GM19324 (cell line): ENCODE data around the gene ZFPM1.
"Not testable (repeated sequence)": the region's sequence is repeated elsewhere in the genome, so short reads cannot be mapped to it uniquely, and the experiment has no call there.

Source experiments
- ATAC-seq: cut with Tn5 transposase; IDR thresholded peaks from one replicate; pipeline ENCODE4 v1.9.1; 2021; ENCODE audit warnings: mild to moderate bottlenecking, moderate library complexity; ENCODE audit not compliant: unreplicated experiment, low FRiP score

The ZFPM1 gene

DNA sequence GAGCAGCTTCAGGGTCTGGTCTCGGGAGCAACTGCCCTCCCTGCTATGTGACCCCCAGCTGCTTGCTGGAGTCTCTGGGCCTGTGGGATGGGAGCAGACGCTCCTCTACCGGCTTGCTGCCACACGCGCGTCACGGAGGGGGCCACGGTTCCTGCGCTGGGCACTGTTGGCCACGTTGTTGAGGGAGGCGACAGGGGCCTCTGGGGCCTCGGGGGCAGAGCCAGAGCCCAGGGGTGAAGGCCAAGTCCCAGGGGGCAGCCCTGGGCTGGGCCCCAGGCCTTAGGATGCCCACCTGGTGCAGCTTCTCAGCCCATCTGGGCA, 56.6 kb downstream of the ZFPM1 start:
- ATAC-seq = no peak

DNA sequence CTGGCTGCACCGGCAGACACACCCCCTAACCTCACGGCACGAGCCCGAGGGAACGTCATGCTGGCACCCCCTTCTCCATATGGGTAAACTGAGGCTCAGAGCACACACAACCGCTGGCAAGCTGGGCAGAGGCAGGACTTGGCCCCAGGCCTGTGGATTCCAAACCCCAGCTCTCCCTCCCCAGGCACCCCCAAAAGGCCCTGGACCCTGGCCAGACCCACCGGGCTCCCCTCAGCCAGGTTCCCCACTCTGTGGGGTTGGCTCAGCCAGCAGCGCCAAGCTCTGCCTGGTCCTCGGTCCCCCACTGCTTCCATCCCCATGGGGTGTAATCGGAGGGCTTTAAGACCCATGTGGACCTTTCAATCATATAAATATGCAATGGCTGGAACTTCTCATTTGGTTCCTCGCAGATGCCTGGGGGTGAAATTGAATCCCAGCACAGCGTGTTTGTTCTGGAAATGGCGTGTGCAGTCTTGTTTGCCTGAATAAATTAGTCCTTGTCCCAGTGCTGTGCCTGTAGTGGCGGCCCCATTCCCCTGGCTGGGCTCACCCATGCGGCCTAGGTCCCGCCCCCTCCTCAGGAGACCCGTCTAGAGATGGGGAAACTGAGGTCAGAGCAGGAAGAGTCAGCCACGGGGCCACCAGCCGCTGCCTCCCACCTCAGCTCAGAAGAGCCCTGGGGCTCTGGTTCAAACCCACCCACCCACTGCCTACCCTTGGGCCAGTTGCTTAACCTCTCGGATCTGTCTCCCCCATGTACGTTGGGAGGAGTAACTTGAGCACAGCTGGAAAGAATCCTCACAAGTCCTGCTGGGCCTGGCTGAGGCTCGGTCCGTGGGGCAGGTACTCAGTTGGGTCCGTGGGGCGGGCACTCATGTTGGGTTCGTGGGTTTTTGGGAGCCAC, 57.3 kb downstream of the ZFPM1 start:
- ATAC-seq = no peak

DNA sequence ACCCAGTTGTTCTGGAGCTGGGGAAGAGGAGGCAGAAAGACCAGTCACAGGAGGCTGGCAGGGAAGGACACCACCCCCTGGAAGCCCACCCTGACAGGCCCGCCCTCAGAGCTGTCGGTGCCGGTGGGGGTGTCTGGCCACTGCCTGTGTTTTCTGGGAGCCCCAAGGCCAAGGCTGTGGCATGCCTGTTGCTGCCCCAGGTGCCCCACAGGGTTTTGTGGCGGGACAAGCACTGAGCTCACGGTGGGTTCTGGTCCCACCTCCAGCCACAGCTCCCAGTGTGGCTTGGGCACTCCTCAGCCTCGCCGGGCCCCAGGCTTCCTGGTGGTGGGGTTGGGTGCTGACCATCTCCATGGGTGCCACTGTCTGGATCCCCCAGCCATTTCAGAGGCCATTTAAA, 58.0 kb downstream of the ZFPM1 start:
- ATAC-seq = no peak

DNA sequence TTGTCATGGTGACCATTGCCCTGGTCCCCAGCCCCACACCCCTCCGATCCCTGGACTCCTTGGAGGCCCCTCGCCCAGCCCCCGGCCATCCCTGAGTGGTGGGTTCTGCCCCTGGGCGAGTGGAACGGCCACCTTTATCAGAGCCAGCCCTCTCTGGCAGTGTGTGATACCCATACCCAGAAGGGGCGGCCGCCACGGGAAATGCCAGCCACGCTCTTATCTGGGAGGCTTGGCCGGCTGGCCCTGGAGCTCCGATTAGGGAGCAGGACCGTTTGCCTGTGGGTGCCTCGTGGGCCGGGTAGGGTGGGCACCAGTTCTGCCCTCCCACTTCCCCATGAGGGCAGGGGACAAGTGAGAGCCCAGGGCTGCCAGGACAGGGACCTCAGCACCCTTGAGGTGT, 58.8 kb downstream of the ZFPM1 start:
- ATAC-seq = no peak

DNA sequence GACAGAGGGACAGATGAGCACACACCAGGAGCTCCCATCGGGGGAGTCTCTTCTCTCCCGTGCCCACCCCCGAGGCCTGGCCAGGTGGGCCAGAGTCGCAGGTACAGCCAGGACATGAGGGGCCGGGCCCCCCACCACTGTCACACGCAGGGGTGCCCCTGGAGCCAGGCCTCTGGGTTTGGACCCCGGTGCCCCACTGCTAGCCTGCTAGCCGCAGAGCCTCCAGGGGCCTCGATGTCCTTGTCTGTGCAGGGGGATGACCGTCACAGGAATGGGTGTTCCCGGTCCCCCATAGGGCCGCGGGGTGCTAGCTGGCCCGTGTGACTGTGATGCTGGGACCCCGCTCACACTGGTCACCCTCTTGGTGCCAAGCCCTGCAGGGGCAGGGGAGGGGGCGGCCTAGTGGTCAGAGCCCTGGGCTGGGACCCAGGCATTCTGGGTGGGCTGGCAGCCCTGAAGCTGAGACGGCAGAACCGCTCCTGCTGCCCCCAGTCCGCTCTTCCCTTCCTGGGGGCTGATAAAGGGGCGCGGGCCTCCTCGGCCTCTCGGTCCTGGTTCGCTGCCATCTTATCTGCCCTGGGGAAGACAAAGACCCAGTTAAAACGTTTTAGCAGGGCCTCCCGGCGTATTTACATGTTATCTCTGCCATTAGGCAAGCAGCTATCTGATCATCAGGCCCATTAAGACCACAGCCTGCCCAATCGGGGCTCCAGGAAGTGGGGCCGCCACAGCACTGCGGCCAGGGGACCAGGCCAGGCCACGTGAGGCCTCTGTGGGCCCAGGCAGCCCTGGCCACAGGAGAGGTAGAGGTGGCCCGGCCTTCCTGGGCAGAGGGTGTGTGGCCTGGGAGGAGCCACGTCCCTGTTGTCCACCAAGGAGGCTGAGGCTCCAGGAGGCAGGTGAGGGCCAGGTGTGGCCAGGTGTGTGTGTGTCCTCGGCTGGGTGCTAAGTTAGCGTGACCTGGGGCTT, 59.9 kb downstream of the ZFPM1 start:
- no peak for ATAC-seq

DNA sequence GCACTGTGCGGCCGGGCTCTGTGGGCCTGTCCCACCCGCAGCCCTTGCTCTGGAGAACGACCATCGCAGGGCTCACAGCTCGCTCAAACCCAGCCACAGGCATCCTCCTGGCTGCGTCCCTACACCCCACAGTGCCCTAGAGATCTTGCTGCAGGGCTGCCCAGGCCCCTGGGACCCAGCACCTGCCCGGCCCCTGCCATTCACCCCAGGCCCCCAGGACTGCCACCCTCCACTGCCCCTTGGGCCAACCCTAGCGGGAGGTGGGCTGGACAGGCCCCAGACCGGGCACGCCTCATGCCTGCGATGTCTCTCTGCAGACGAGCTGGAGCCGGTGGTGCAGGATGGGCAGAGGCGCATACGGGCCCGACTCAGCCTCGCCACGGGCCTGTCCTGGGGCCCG, 61.0 kb downstream of the ZFPM1 start:
- ATAC-seq = no peak

DNA sequence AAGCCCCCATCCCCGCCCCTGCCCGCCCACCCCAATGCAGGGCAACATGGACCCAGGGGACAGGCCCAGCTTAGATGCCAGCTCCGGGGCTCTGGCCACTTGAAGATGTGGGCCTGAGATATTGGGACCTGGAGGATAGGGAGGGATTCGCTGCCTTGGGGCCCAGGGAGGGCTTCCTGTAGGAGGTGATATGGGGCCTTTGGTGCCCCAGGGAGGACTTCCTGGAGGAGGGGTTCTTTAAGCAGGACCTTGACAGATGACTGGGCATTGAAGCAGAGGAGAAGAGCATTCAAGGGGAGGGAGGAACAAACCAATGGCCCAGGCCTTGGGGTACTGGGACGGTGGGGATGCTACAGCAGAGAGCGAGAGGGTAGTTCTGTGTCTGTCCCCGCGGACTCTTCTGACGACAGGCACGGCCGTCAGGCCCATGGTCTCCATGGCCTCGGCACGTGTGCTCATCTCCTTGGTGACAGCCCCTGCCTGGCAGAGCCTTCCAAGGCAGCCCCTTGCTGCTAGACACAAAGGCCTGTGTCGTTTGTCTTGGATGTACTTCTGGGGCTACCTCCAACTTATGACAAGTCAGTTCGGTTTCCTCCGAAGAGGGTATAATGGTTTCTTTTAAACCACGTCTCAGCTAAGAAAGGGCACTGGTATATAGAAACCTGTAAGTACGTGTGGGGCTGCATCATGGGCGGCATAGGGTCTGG, 61.6 kb downstream of the ZFPM1 start:
- no peak for ATAC-seq

DNA sequence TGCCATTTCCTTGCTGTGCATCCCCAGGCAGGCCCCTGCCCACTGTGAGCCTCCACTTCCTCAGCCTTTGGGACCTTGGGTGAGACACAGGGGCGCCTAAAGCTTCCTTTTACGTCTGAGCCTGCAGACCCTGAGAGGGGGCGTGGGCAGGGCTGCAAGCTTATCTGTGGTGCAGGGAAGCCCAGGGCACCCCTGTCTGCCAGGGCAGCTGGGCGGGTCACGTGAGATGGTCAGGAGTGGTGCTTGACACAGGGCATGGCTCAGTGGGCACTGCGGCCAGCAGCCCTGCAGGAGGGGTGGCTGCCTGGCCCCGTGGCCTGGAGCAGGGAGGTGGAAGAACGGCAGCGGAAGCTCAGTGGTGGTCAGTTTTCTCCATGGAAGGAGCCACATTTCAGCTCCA, 62.3 kb downstream of the ZFPM1 start:
- ATAC-seq = no peak

DNA sequence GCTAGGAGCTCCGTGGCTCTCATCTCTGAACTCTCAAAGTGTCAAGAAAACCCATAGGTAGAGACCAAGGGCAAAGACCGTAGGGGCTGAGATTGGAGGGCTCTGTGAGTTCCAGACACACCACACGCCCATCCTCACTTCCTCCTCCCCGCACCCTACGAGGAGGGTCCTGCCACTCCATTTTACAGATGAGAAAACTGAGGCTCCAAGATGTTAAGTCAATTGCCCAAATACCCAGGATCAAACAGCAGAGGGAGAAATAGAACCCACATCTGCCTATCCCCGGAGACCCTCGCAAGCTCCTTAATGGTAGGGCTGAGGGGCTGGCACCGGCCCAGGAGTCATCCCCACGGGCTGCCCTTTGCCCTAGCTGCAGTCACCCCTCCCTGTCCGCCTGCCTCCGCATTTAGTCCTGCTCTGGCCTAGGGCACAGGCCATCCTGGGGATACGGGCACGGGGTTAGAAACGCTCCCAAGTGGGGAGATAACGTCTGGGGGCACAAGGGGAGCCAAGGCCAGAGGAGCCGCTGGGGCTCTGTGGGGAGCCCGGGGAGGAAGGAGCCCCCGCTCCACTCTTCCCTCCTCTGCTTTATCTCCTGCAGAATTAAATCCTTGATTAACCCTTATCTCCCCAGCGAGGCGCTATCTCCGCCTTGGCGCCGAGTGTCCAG, 63.0 kb downstream of the ZFPM1 start:
- ATAC-seq = no peak

DNA sequence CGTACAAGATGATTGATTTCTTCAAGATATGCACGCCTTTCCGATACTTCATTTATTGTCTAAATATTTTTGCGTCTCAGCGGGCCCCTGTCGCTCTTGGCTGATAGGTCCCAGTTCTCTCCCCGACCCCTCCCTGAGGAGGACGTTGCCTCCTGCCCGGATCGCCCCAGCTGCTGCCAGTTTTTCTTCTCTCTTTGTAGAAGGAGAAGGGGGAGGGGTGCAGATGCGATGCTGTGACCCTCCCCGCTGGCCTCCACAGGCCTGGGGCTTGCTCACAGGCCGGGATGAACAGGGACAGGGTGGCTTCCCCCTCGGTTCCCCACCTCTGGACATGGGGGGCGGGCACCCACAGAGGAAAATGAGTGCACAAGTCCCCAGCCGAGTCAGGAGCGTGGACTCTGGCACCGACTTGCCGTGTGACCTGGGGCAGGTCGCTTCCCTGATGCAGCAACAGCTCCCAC, 63.6 kb downstream of the ZFPM1 start:
- no peak for ATAC-seq

DNA sequence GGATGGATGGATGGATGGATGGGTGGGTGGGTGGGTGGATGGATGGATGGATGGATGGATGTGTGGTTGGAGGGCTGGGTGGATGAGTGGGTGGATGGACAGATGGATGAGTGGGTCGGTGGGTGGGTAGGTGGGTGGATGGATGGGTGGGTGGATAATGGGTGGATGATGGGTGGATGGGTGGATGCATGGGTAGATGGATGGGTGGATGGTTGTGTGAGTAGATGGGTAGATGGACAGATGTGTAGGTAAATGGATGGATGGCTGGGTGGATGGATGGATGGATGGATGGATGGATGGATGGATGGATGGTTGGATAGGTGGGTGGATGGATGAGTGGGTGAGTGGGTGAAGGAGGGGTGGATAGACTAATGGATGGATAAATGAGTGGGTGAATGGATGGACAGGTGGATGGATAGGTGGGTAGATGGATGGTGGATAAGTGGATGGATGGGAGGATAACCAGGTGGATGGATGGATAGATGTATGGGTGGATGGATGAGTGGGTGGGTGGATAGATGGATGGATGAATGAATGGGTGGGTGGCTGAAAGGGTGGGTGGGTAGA, 64.2 kb downstream of the ZFPM1 start:
- not testable (repeated sequence) for ATAC-seq

DNA sequence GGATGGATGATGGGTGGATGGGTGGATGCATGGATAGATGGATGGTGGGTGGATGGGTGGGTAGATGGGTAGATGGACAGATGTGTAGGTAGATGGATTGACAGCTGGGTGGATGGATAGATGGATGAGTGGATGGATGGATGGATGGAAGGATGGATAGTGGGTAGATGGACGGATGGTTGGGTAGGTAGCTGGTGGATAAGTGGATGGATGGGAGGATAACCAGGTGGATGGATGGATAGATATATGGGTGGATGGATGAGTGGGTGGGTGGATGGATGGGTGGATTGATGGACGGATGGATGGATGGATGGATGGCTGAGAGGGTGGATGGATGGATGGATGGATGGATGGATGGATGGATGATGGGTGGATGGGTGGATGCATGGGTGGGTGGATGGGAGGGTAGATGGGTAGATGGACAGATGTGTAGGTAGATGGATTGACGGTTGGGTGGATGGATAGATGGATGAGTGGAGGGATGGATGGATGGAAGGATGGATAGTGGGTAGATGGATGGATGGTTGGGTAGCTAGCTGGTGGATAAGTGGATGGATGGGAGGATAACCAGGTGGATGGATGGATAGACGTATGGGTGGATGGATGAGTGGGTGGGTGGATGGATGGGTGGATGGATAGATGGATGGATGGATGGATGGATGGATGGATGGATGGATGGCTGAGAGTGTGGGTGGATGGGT, 65.5 kb downstream of the ZFPM1 start:
- not testable (repeated sequence) for ATAC-seq

DNA sequence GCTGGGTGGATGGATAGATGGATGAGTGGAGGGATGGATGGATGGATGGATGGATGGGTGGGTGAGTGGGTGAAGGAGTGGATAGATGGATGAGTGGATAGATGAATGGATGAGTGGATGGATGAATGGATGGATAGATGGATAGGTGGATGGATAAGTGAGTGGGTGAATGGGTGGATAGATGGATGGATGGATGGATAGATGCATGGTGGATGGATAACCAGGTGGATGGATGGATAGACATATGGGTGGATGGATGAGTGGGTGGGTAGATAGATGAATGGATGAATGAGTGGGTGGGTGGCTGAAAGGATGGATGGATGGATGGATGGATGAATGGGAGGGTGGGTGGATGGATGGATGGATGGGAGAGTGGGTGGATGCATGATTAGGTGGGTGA, 66.2 kb downstream of the ZFPM1 start:
- ATAC-seq = no peak

DNA sequence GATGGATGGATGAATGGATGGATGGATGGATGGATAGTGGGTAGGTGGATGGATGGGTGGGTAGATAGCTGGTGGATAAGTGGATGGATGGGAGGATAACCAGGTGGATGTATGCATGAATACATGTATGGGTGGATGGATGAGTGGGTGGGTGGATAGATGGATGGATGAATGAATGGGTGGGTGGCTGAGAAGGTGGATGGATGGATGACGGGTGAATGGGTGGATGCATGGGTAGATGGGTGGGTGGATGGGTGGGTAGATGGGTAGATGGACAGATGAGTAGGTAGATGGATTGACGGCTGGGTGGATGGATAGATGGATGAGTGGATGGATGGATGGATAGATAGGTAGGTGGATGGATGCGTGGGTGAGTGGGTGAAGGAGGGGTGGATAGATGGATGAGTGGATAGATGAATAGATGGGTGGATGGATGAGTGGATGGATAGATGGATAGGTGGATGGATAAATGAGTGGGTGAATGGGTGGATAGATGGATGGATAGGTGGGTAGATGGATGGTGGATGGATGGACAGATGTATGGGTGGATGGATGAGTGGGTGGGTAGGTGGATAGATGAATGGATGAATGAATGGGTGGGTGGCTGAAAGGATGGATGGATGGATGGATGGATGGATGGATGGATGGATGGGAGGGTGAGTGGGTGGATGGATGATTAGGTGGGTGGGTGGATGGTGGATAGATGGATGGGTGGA, 67.0 kb downstream of the ZFPM1 start:
- no peak for ATAC-seq

DNA sequence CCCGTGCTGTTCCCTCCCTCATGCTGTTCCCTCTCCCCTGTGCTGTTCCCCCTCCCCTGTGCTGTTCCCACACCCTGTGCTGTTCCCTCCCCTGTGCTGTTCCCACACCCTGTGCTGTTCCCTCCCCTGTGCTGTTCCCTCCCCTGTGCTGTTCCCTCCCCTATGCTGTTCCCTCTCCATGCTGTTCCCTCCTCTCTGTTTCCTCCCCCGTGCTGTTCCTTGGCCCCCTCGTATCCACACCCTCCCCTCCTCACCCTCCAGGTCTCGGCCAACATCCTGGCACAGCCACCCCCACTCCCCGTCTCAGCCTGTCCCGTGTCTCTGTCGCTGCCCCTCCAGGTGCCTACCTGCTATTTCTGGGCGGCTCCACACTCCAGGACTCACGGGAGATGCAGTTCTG, 68.6 kb downstream of the ZFPM1 start:
- ATAC-seq = no peak

DNA sequence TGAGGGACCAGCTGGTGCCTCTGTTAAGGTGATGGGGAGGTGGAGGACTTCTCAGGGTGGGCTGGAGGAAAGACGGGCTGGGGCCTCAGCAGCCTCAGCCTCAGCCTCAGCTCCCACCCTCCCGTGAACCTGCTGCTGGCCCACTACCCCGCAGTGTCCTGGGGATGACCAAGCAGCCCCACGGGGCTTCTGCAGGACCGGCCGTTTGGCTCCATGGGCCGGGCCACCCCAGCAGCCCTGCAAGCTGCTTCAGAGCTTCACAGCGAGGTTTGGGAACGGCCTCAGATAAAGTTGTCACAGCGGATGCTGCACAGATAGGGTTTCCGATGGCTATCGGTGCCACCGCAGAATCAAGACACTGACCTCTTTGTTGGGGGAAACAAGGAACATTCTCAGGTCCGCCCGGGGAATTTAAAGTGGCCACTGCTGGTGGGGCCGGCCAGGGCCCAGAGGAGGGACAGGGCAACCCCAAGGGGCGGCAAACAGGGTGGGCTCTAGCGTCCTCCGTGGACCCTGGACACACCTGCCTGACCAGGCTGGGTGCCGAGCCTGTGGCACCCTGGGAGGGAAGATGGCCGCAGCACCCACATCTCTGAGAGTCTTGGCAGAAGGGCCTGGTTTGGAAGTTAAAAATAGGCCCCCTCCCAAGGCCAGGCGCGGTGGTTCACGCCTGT, 69.3 kb downstream of the ZFPM1 start:
- no peak for ATAC-seq

DNA sequence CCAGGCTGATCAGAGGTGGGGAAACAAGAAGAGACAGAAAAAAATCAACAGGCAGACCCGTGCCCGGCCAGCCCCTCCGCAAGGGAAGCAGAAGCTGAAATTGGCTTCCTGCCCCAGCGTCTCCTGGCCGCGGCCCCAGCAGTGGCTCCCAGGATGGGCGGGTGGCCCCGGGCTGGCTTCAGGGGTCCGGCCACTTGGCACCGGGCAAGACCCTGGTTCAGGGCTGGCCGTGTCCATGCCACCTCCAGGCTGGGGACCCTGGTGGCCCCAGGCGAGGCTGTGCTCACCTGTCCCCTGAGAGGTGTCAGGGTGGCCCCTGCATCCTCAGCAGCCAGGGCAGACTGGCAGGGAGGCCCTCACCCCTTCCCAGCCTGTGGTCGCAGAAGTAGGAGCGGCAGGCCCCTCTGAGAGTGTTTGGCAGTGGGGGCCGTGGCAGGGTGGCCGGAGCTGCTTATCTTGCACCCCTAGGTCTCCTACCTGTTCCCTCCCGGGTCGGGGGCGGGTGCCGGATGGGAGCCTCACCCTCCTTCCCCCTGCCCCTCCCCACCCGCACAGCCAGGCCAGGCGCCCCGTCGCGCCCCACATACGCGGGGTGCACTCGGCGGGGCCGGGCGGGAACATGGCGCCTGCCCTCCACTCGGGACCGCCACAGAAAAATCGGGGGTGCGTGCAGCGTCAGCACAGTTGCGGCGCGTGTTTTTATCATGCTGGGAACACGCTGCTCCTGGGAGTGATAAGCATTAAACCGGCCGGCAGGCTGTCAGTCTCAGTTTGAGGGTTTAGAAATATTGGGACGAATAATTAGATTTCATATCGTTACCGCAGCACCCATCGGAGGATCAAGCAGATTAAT, 70.5 kb downstream of the ZFPM1 start:
- no peak for ATAC-seq
